Right hindlimb (tissue), 1 donor: ENCODE measurements around the gene MBTPS2.
"Not testable (repeated sequence)": the region's sequence is repeated elsewhere in the genome, so short reads cannot be mapped to it uniquely, and the experiment has no call there.

ENCODE experiments used
- DNase-seq: peaks from one replicate; pipeline ENCODE4 v3.0.0-alpha.2; 2018

Gene MBTPS2

GRCh38 chrX:21863241-21863640 lies 23.8 kb downstream of the MBTPS2 start:
- DNase-seq, result no peak

GRCh38 chrX:21865436-21865835 lies 26.0 kb downstream of the MBTPS2 start:
- no peak for DNase-seq

- no peak for DNase-seq
Measured at GRCh38 chrX:21870494-21870893, 31.1 kb downstream of the MBTPS2 start.

- no peak for DNase-seq
Measured at GRCh38 chrX:21873063-21873775, 33.8 kb downstream of the MBTPS2 start.

- DNase-seq, result not testable (repeated sequence)
Measured at GRCh38 chrX:21874182-21874581, 34.8 kb downstream of the MBTPS2 start.

- no peak for DNase-seq
Measured at GRCh38 chrX:21875013-21875412, 35.6 kb downstream of the MBTPS2 start.

- DNase-seq, result no peak
Measured at GRCh38 chrX:21881881-21882574, 42.6 kb downstream of the MBTPS2 start.

- DNase-seq, result no peak
Measured at GRCh38 chrX:21883258-21883657, 43.8 kb downstream of the MBTPS2 start.

GRCh38 chrX:21885568-21885967 lies 46.2 kb downstream of the MBTPS2 start:
- DNase-seq, result no peak

- DNase-seq, result no peak
Measured at GRCh38 chrX:21905313-21905712, 65.9 kb downstream of the MBTPS2 start.

GRCh38 chrX:21905953-21906352 lies 66.5 kb downstream of the MBTPS2 start:
- no peak for DNase-seq

- no peak for DNase-seq
Measured at GRCh38 chrX:21907260-21907659, 67.8 kb downstream of the MBTPS2 start.

GRCh38 chrX:21911481-21911880 lies 72.1 kb downstream of the MBTPS2 start:
- DNase-seq, result no peak

GRCh38 chrX:21912220-21912619 lies 72.8 kb downstream of the MBTPS2 start:
- no peak for DNase-seq

GRCh38 chrX:21912989-21913388 lies 73.6 kb downstream of the MBTPS2 start:
- DNase-seq, result no peak

GRCh38 chrX:21926116-21926515 lies 86.7 kb downstream of the MBTPS2 start:
- DNase-seq, result no peak

GRCh38 chrX:21926527-21927278 lies 87.3 kb downstream of the MBTPS2 start:
- no peak for DNase-seq

- DNase-seq, result no peak
Measured at GRCh38 chrX:21929209-21929608, 89.8 kb downstream of the MBTPS2 start.

GRCh38 chrX:21930986-21931385 lies 91.6 kb downstream of the MBTPS2 start:
- no peak for DNase-seq

- no peak for DNase-seq
Measured at GRCh38 chrX:21932292-21933002, 93.0 kb downstream of the MBTPS2 start.

GRCh38 chrX:21933077-21933476 lies 93.7 kb downstream of the MBTPS2 start:
- no peak for DNase-seq

GRCh38 chrX:21934414-21934813 lies 95.0 kb downstream of the MBTPS2 start:
- DNase-seq, result no peak
